K562 (cell line): Measurements from ENCODE around the gene BSCL2. TPM values are rescaled to one million over a fixed set of nuclear protein-coding genes. Genes with fewer than 3 reads are reported as not detected.

Experiments used
- CHD2 ChIP-seq: IDR thresholded peaks from 2 replicates; pipeline ENCODE4 v1.6.1; 2011; ENCODE audit warnings: low read depth, low read length
- FOXA1 ChIP-seq: fragments of 450-650 bp; IDR thresholded peaks from 2 replicates; pipeline ENCODE4 v1.6.1; 2016; ENCODE audit warnings: mild to moderate bottlenecking, borderline replicate concordance
- NBN ChIP-seq: fragments of 450-650 bp; IDR thresholded peaks from 2 replicates; pipeline ENCODE4 v1.6.1; 2016; ENCODE audit warnings: low read depth, mild to moderate bottlenecking
- PHB ChIP-seq: fragments of 250-450 bp; sonication (Bioruptor Pico); IDR thresholded peaks from 2 replicates; pipeline ENCODE4 v1.5.0; 2021
- RUNX1 ChIP-seq: sonication (generic); IDR thresholded peaks from 2 replicates; pipeline ENCODE4 v1.6.1; 2016; ENCODE audit warnings: antibody characterized with exemption, low read depth
- ZNF324 ChIP-seq: fragments of 250-450 bp; sonication (Bioruptor Pico); IDR thresholded peaks from 2 replicates; pipeline ENCODE4 v1.4.0; 2020; ENCODE audit warnings: mild to moderate bottlenecking
- polyA plus RNA-seq, 8 experiments: library from polyadenylated mRNA; depleted of rRNA in 4 of 8; stranded (reverse) in 5 of 8; unstranded in 3 of 8; fragments of >200 nt; fragmentation: Nextera tagmentation in 2 of 8; fragmentation: Illumina TruSeq in 1 of 8; extraction: Ambion mirVana in 2 of 8; extraction: Trizol in 1 of 8; gene quantifications; 2 replicates each; pipeline versions ENCODE4 v1.2.1 to v1.2.3, GENCODE V29; 2011 to 2014; ENCODE audit warnings: inconsistent platforms in 1 of 8, missing spikeins in 1 of 8
- total RNA-seq, 7 experiments: library from RNA; depleted of rRNA in 6 of 7; stranded (reverse); fragments of >200 nt in 6 of 7; fragmentation: Illumina TruSeq in 2 of 7; extraction: Trizol in 2 of 7; gene quantifications; 2 replicates each; pipeline versions ENCODE4 v1.2.1 to v1.2.3, GENCODE V29; 2011 to 2021; ENCODE audit warnings: low replicate concordance in 1 of 7
- TF ChIP-seq, protein P1 (sequence below): sonication (generic); formaldehyde crosslinking; IDR thresholded peaks from 2 replicates; pipeline ENCODE4 v1.8.0; 2022; ENCODE audit warnings: missing genetic modification reagents, mild to moderate bottlenecking, borderline replicate concordance
- TF ChIP-seq, protein P2 (sequence below): fragments of 150-350 bp; IDR thresholded peaks from 2 replicates; pipeline ENCODE4 v1.6.1; 2014; ENCODE audit warnings: low read depth, mild to moderate bottlenecking, low read length, borderline replicate concordance
- TF ChIP-seq, protein P3 (sequence below), 2 experiments: fragments of 450-650 bp; formaldehyde crosslinking in 1 of 2; IDR thresholded peaks; 2 replicates each; pipeline versions ENCODE4 v1.4.0 to v1.6.1; 2014 to 2020; ENCODE audit warnings: mild to moderate bottlenecking in 2 of 2, borderline replicate concordance in 1 of 2, low read depth in 1 of 2
- TF ChIP-seq, protein P4 (sequence below): fragments of 450-650 bp; formaldehyde crosslinking; IDR thresholded peaks from 2 replicates; pipeline ENCODE4 v1.4.0; 2020; ENCODE audit warnings: mild to moderate bottlenecking, mixed read lengths

The BSCL2 gene
- total and polyA plus RNA-seq, 9 of the 15 experiments (the other 6 are each of a cell fraction or from before 2014, with no cell fraction given), result 18.9 to 51.7 (median 35.2) TPM

DNA sequence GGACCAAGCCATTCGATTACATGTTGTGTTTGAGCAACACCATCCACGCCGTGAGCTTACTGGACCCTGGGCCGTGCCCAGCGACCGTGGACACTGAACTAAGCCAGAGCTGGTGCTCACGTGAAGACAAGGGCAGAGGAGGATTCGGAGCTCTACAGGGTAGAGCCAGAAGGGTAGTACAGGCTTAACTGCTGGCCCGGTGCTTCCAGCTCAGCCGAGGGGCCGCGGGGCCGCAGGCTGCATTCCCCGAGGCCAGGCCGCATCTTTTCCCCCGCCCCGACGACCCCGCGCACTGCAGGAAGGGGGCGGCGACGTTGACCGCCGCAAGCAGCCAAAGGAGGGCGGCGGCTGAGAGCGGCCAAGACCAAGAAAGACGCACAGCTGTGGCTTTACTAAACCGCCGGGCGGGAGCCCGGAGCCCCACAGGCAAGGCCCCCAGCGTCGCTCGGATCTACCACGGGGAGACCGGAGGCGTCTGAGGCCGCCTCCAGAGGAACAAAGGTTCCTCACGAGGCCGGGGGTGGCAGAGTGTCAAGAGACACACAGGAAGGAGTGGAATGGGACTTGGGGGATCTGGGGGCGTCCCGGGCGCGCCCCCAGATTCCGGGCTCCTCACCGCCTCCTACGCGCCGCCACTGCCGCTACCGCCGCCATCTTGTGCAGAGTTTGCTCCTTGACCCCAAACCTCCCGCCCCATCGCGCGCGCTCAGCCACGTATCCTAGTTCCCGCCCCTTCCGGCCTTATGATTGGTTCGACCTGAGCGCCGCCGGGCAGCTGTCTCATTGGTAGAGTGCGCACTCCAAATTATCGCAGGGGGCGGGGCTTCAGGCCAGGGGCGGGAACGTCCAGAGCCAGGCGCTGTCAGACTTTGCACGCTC lies 61.0 kb downstream of the BSCL2 start, which contains the start of gene GANAB (continued):
- TF ChIP-seq, protein P1, sequence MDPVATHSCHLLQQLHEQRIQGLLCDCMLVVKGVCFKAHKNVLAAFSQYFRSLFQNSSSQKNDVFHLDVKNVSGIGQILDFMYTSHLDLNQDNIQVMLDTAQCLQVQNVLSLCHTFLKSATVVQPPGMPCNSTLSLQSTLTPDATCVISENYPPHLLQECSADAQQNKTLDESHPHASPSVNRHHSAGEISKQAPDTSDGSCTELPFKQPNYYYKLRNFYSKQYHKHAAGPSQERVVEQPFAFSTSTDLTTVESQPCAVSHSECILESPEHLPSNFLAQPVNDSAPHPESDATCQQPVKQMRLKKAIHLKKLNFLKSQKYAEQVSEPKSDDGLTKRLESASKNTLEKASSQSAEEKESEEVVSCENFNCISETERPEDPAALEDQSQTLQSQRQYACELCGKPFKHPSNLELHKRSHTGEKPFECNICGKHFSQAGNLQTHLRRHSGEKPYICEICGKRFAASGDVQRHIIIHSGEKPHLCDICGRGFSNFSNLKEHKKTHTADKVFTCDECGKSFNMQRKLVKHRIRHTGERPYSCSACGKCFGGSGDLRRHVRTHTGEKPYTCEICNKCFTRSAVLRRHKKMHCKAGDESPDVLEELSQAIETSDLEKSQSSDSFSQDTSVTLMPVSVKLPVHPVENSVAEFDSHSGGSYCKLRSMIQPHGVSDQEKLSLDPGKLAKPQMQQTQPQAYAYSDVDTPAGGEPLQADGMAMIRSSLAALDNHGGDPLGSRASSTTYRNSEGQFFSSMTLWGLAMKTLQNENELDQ, result no peak
- no peak for TF ChIP-seq FOXA1
- TF ChIP-seq, protein P2, sequence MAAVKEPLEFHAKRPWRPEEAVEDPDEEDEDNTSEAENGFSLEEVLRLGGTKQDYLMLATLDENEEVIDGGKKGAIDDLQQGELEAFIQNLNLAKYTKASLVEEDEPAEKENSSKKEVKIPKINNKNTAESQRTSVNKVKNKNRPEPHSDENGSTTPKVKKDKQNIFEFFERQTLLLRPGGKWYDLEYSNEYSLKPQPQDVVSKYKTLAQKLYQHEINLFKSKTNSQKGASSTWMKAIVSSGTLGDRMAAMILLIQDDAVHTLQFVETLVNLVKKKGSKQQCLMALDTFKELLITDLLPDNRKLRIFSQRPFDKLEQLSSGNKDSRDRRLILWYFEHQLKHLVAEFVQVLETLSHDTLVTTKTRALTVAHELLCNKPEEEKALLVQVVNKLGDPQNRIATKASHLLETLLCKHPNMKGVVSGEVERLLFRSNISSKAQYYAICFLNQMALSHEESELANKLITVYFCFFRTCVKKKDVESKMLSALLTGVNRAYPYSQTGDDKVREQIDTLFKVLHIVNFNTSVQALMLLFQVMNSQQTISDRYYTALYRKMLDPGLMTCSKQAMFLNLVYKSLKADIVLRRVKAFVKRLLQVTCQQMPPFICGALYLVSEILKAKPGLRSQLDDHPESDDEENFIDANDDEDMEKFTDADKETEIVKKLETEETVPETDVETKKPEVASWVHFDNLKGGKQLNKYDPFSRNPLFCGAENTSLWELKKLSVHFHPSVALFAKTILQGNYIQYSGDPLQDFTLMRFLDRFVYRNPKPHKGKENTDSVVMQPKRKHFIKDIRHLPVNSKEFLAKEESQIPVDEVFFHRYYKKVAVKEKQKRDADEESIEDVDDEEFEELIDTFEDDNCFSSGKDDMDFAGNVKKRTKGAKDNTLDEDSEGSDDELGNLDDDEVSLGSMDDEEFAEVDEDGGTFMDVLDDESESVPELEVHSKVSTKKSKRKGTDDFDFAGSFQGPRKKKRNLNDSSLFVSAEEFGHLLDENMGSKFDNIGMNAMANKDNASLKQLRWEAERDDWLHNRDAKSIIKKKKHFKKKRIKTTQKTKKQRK, result no peak
- TF ChIP-seq, protein P3, sequence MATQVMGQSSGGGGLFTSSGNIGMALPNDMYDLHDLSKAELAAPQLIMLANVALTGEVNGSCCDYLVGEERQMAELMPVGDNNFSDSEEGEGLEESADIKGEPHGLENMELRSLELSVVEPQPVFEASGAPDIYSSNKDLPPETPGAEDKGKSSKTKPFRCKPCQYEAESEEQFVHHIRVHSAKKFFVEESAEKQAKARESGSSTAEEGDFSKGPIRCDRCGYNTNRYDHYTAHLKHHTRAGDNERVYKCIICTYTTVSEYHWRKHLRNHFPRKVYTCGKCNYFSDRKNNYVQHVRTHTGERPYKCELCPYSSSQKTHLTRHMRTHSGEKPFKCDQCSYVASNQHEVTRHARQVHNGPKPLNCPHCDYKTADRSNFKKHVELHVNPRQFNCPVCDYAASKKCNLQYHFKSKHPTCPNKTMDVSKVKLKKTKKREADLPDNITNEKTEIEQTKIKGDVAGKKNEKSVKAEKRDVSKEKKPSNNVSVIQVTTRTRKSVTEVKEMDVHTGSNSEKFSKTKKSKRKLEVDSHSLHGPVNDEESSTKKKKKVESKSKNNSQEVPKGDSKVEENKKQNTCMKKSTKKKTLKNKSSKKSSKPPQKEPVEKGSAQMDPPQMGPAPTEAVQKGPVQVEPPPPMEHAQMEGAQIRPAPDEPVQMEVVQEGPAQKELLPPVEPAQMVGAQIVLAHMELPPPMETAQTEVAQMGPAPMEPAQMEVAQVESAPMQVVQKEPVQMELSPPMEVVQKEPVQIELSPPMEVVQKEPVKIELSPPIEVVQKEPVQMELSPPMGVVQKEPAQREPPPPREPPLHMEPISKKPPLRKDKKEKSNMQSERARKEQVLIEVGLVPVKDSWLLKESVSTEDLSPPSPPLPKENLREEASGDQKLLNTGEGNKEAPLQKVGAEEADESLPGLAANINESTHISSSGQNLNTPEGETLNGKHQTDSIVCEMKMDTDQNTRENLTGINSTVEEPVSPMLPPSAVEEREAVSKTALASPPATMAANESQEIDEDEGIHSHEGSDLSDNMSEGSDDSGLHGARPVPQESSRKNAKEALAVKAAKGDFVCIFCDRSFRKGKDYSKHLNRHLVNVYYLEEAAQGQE (IDR thresholded peaks at IDR 0.05; ENCODE audit: borderline replicate concordance), result no peak
- TF ChIP-seq, protein P3 (CRISPR knock-in tag; IDR thresholded peaks at IDR 0.05; ENCODE audit: low read depth), result peak; percentile 70; the same call in 1 of the 2 replicates
- TF ChIP-seq, protein P4, sequence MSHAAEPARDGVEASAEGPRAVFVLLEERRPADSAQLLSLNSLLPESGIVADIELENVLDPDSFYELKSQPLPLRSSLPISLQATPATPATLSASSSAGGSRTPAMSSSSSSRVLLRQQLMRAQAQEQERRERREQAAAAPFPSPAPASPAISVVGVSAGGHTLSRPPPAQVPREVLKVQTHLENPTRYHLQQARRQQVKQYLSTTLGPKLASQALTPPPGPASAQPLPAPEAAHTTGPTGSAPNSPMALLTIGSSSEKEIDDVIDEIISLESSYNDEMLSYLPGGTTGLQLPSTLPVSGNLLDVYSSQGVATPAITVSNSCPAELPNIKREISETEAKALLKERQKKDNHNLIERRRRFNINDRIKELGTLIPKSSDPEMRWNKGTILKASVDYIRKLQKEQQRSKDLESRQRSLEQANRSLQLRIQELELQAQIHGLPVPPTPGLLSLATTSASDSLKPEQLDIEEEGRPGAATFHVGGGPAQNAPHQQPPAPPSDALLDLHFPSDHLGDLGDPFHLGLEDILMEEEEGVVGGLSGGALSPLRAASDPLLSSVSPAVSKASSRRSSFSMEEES, result no peak
- peak; percentile 54 for TF ChIP-seq CHD2
- no peak for TF ChIP-seq ZNF324 (CRISPR knock-in tag)
- no peak for TF ChIP-seq RUNX1
- no peak for TF ChIP-seq NBN
- TF ChIP-seq PHB (CRISPR knock-in tag), result 0 out of 2 replicates have a peak, but pooled peaks have one; percentile 17
